Chondrocyte (in vitro differentiated cells): ENCODE measurements around the gene ST8SIA6. TPM values are rescaled to one million over a fixed set of nuclear protein-coding genes. Genes with fewer than 3 reads are reported as not detected.

Experiments used
- DNase-seq: peaks from one replicate; pipeline ENCODE4 v3.0.0; 2021; ENCODE audit warnings: mixed read lengths, low spot score
- H3K27ac Mint-ChIP-seq: one replicate; pipeline ENCODE4 v1.8.0; 2021; ENCODE audit warnings: mild to moderate bottlenecking, moderate library complexity, mixed read lengths; ENCODE audit not compliant: unreplicated experiment
- H3K27me3 Mint-ChIP-seq: 2 replicates; pipeline ENCODE4 v1.8.0; 2021; ENCODE audit warnings: low read depth, mixed read lengths
- H3K36me3 Mint-ChIP-seq: 2 replicates; pipeline ENCODE4 v1.8.0; 2021; ENCODE audit warnings: low read depth, mixed read lengths
- H3K4me1 Mint-ChIP-seq: 2 replicates; pipeline ENCODE4 v1.8.0; 2021; ENCODE audit warnings: low read depth, mild to moderate bottlenecking, mixed read lengths
- H3K4me3 Mint-ChIP-seq: one replicate; pipeline ENCODE4 v1.8.0; 2021; ENCODE audit warnings: mild to moderate bottlenecking, moderate library complexity, mixed read lengths; ENCODE audit not compliant: unreplicated experiment
- H3K9me3 Mint-ChIP-seq: 2 replicates; pipeline ENCODE4 v1.8.0; 2021; ENCODE audit warnings: low read depth, mixed read lengths
- CTCF ChIP-seq: fragments of 200-600 bp; sonication (generic); IDR thresholded peaks from 2 replicates; pipeline ENCODE4 v1.5.0; 2021; ENCODE audit warnings: antibody characterized with exemption, mild to moderate bottlenecking, moderate library complexity
- total RNA-seq: library from RNA; stranded (reverse); gene quantifications from 3 replicates; pipeline ENCODE4 v1.2.1, GENCODE V29; 2021

Gene ST8SIA6
- total RNA-seq, 1 donor from 2014 or later: not detected

- no peak for DNase-seq
- Mint-ChIP-seq H3K27ac (no peak overlapping the region), H3K9me3 (peaks cover 4% of the 10 kb centered on the region), H3K4me1 (peaks cover 11% of the 10 kb centered on the region), H3K36me3 (no peaks in the 10 kb centered on the region), H3K4me3 (no peak overlapping the region), H3K27me3 (peaks cover 29% of the 10 kb centered on the region)
- no peak for TF ChIP-seq CTCF
Observed at GRCh38 chr10:17470246-17470645, 15.9 kb upstream of the ST8SIA6 start.

GRCh38 chr10:17465328-17466125, 11.1 kb upstream of the ST8SIA6 start:
- Mint-ChIP-seq H3K36me3 (no peaks in the 10 kb centered on the region), H3K4me3 (no peak overlapping the region), H3K4me1 (peaks cover 7% of the 10 kb centered on the region), H3K27me3 (peaks cover 25% of the 10 kb centered on the region), H3K9me3 (peaks cover 4% of the 10 kb centered on the region), H3K27ac (no peak overlapping the region)
- TF ChIP-seq CTCF: no peak
- no peak for DNase-seq

GRCh38 chr10:17464545-17464944, 10.2 kb upstream of the ST8SIA6 start:
- Mint-ChIP-seq H3K27ac (no peak overlapping the region), H3K36me3 (no peaks in the 10 kb centered on the region), H3K9me3 (no peaks in the 10 kb centered on the region), H3K4me1 (peaks cover 7% of the 10 kb centered on the region), H3K4me3 (no peak overlapping the region), H3K27me3 (peaks cover 22% of the 10 kb centered on the region)
- no peak for DNase-seq
- no peak for TF ChIP-seq CTCF

GRCh38 chr10:17460756-17461155, 6.4 kb upstream of the ST8SIA6 start:
- no peak for TF ChIP-seq CTCF
- Mint-ChIP-seq H3K27ac (no peak overlapping the region), H3K4me1 (peaks cover 2% of the 10 kb centered on the region), H3K4me3 (no peak overlapping the region), H3K27me3 (peaks cover 16% of the 10 kb centered on the region), H3K36me3 (no peaks in the 10 kb centered on the region), H3K9me3 (no peaks in the 10 kb centered on the region)
- no peak for DNase-seq

- DNase-seq: no peak
- no peak for TF ChIP-seq CTCF
Observed at GRCh38 chr10:17457083-17457482, 2.7 kb upstream of the ST8SIA6 start.

More at GRCh38 chr10:17457083-17457482, 2.7 kb upstream of the ST8SIA6 start:
- Mint-ChIP-seq H3K27ac (no peak overlapping the region), H3K36me3 (no peaks in the 10 kb centered on the region), H3K27me3 (peaks cover 7% of the 10 kb centered on the region), H3K9me3 (no peaks in the 10 kb centered on the region), H3K4me1 (peaks cover 14% of the 10 kb centered on the region), H3K4me3 (no peak overlapping the region)
